SK-N-MC (cell line): ENCODE data around the gene CASZ1.

Experiments
- DNase-seq: peaks from one replicate; pipeline ENCODE4 v3.0.0-alpha.2; 2011; ENCODE audit warnings: low read depth, low spot score
- H3K27ac ChIP-seq: fragments of 200-600 bp; sonication (generic); 2 replicates; pipeline ENCODE4 v1.5.1; 2016; ENCODE audit warnings: mixed run types
- H3K36me3 ChIP-seq: fragments of 200-600 bp; sonication (generic); 2 replicates; pipeline ENCODE4 v1.6.1; 2017; ENCODE audit warnings: antibody characterized with exemption, low read length, mixed read lengths; ENCODE audit not compliant: insufficient read depth
- H3K4me3 ChIP-seq: fragments of 200-600 bp; sonication (generic); 2 replicates; pipeline ENCODE4 v1.5.1; 2016
- H3K9ac ChIP-seq: fragments of 200-600 bp; sonication (generic); 2 replicates; pipeline ENCODE4 v1.8.0; 2017; ENCODE audit warnings: mixed run types, mixed read lengths; ENCODE audit not compliant: insufficient read length
- H3K9me3 ChIP-seq: fragments of 200-600 bp; sonication (generic); 2 replicates; pipeline ENCODE4 v1.6.1; 2017; ENCODE audit warnings: low read depth, mild to moderate bottlenecking, antibody characterized with exemption, low read length, moderate library complexity, mixed read lengths
- EZH2 ChIP-seq: fragments of 200-600 bp; sonication (generic); IDR thresholded peaks from one replicate; pipeline ENCODE4 v1.6.1; 2017; ENCODE audit warnings: antibody characterized with exemption
- FOXP2 ChIP-seq: optimal IDR thresholded peaks from 2 replicates; pipeline ENCODE3; 2011; ENCODE audit warnings: mild to moderate bottlenecking, moderate library complexity; ENCODE audit not compliant: insufficient read depth; ENCODE audit errors: extremely low read length, control extremely low read depth
- POLR2AphosphoS5 ChIP-seq: IDR thresholded peaks from 2 replicates; pipeline ENCODE4 v1.6.1; 2012; ENCODE audit warnings: mild to moderate bottlenecking, low read depth, low read length, borderline replicate concordance

The CASZ1 gene

GRCh38 chr1:10705953-10706352, 90.5 kb downstream of the CASZ1 start:
- Histone ChIP-seq H3K9me3 (no peaks in the 10 kb centered on the region), H3K4me3 (no peak overlapping the region), H3K9ac (no peak overlapping the region), H3K36me3 (no peaks in the 10 kb centered on the region), H3K27ac (no peak overlapping the region)
- TF ChIP-seq EZH2: no peak
- TF ChIP-seq POLR2AphosphoS5: no peak
- no peak for TF ChIP-seq FOXP2
- DNase-seq: no peak

DNA sequence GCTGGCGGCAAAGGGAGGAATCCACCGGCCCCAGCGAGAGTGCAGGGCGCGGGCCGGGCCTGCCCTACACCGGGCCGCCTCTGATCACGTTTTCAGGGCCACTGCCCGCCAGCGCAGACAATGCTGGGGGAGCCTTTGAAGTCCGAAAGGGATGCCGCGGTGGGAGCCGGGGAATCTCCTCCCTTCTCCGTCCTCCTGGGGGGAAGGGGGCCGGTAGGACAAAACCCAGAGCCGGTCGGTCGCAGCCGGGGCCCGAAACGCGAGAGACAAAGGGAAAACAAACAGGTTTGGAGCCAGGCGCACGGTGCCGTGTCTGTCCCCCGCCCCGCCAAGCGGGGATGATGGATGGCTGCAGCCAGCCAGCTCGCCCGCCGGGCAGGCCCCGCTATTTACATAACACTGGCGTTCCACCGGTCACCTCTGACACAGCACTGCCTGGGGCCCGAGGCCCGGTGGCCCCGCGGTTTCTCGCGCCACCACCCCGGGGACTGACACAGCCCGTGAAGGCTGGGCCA, 92.0 kb downstream of the CASZ1 start:
- Histone ChIP-seq H3K36me3 (no peaks in the 10 kb centered on the region), H3K9me3 (no peaks in the 10 kb centered on the region), H3K27ac (no peak overlapping the region), H3K9ac (no peak overlapping the region), H3K4me3 (no peak overlapping the region)
- TF ChIP-seq EZH2 (no peak), FOXP2 (no peak), POLR2AphosphoS5 (no peak)
- DNase-seq: no peak

- Histone ChIP-seq H3K9ac (no peak overlapping the region), H3K27ac (no peak overlapping the region), H3K4me3 (no peak overlapping the region), H3K9me3 (no peaks in the 10 kb centered on the region), H3K36me3 (no peaks in the 10 kb centered on the region)
- TF ChIP-seq FOXP2 (no peak), POLR2AphosphoS5 (no peak), EZH2 (no peak)
- DNase-seq: no peak
Observed at GRCh38 chr1:10703702-10704101, 92.7 kb downstream of the CASZ1 start.

GRCh38 chr1:10701145-10701544, 95.3 kb downstream of the CASZ1 start:
- DNase-seq: no peak
- Histone ChIP-seq H3K36me3 (no peaks in the 10 kb centered on the region), H3K4me3 (no peak overlapping the region), H3K27ac (no peak overlapping the region), H3K9ac (no peak overlapping the region), H3K9me3 (no peaks in the 10 kb centered on the region)
- TF ChIP-seq POLR2AphosphoS5 (no peak), FOXP2 (no peak), EZH2 (no peak)

GRCh38 chr1:10699470-10699835, 97.0 kb downstream of the CASZ1 start:
- TF ChIP-seq POLR2AphosphoS5 (no peak), EZH2 (no peak), FOXP2 (no peak)
- DNase-seq: no peak
- no peak overlapping the region for H3K4me3 ChIP-seq
- no peak overlapping the region for H3K27ac ChIP-seq
- H3K36me3 ChIP-seq: no peaks in the 10 kb centered on the region
- H3K9me3 ChIP-seq: no peaks in the 10 kb centered on the region
- H3K9ac ChIP-seq: no peak overlapping the region

DNA sequence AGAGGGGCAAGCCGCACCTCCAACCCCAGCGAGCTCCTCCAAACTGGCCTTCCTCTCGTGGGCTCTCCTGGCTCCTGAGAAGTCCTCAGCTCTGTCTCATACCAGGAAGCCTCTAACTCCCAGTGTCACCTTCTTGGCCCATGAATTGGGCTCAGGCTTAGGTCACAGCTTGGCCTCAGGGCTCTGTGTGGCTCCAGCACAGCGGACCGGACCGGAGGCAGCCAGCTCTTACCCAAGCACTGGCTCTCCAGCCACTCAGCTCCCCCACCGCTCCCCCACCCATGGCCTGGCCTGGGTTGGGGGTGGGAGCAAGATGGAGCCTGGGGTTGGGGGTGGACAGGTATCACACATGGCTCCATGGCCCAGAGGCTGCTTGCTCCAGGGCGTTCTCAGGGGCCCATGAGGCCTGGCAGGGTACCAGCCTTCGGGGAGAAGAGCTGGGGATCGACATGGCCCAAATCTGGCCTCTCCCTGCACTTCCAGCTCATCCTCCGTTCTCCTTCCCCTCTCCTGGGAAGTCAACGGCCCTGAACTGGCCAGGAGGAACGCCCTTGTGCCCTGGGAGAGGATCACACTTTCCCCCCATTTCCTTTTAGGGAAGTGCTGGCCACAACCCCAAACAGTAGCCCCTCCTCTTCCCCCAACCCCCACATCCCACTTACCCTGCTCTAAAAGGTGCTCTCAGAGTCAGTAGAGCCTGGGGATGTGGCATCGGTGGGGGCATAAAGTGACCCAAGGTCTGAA, 97.5 kb downstream of the CASZ1 start:
- Histone ChIP-seq H3K9ac (no peak overlapping the region), H3K36me3 (no peaks in the 10 kb centered on the region), H3K9me3 (no peaks in the 10 kb centered on the region), H3K27ac (no peak overlapping the region), H3K4me3 (no peak overlapping the region)
- no peak for DNase-seq
- TF ChIP-seq EZH2 (no peak), POLR2AphosphoS5 (no peak), FOXP2 (no peak)

- no peak for DNase-seq
- no peak overlapping the region for H3K9ac ChIP-seq
- H3K27ac ChIP-seq: no peak overlapping the region
- H3K4me3 ChIP-seq: no peak overlapping the region
- TF ChIP-seq FOXP2 (no peak), POLR2AphosphoS5 (no peak), EZH2 (no peak)
- H3K36me3 ChIP-seq: no peaks in the 10 kb centered on the region
- no peaks in the 10 kb centered on the region for H3K9me3 ChIP-seq
Observed at GRCh38 chr1:10697621-10698160, 98.8 kb downstream of the CASZ1 start.

DNA sequence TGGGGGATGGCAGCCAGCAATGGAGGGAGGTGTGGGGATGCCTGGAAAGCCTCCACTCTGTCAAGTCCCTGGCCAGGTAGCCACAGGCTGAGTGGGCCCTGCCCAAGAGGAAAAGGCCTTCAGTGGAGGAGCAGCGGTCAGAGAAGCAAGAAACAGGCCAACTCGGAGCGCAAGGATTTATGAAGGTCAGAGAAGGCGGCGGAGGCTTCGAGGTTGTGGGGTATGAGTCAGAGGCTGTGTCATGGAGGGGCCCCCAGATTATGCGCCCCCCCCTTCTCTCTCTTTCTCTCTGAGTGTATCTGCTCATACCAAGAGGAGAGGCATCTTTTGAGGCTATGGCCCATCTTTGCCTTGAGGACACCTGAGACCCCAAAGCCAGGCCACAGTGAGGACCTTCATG, 99.5 kb downstream of the CASZ1 start:
- H3K27ac ChIP-seq: no peak overlapping the region
- H3K9ac ChIP-seq: no peak overlapping the region
- TF ChIP-seq POLR2AphosphoS5 (no peak), EZH2 (no peak), FOXP2 (no peak)
- no peaks in the 10 kb centered on the region for H3K9me3 ChIP-seq
- H3K4me3 ChIP-seq: no peak overlapping the region
- no peaks in the 10 kb centered on the region for H3K36me3 ChIP-seq
- no peak for DNase-seq
